Sigmoid colon (tissue), 7 donors: Measurements from ENCODE around the gene PM20D1. TPM values are rescaled to one million over a fixed set of nuclear protein-coding genes. Genes with fewer than 3 reads are reported as not detected.

ENCODE experiments used
- DNase-seq: peaks from one replicate; pipeline ENCODE4 v3.0.0-alpha.2; 2019
- H3K27ac ChIP-seq, 4 donors: fragments of 200-600 bp; sonication (generic); one replicate each; pipeline ENCODE4 v1.5.1; 2016 to 2019; ENCODE audit warnings: mild to moderate bottlenecking in 1 of 4
- H3K27me3 ChIP-seq, 3 donors: fragments of 200-600 bp; sonication (generic); one replicate each; pipeline ENCODE4 v1.5.1; 2019; ENCODE audit warnings: mild to moderate bottlenecking in 1 of 3
- H3K36me3 ChIP-seq, 4 donors: fragments of 200-600 bp; sonication (generic); one replicate each; pipeline ENCODE4 v1.5.1; 2016 to 2019
- H3K4me1 ChIP-seq, 4 donors: fragments of 200-600 bp; sonication (generic); one replicate each; pipeline ENCODE4 v1.5.1; 2017 to 2019
- H3K4me3 ChIP-seq, 4 donors: fragments of 200-600 bp; sonication (generic); one replicate each; pipeline ENCODE4 v1.5.1; 2017 to 2019; ENCODE audit warnings: mild to moderate bottlenecking in 2 of 4, moderate library complexity in 1 of 4
- H3K9me3 ChIP-seq, 4 donors: fragments of 200-600 bp in 3 of 4; sonication (generic) in 3 of 4; one replicate each; pipeline versions ENCODE4 v1.5.1 to v1.6.1; 2013 to 2019
- CTCF ChIP-seq, 4 experiments: fragments of 450-650 bp in 3 of 4; fragments of 200-600 bp in 1 of 4; IDR thresholded peaks; one replicate each; pipeline ENCODE4 v1.5.1; 2016 to 2019; ENCODE audit warnings: antibody characterized with exemption in 4 of 4, mild to moderate bottlenecking in 3 of 4, moderate library complexity in 2 of 4
- EP300 ChIP-seq, 4 donors: sonication (generic); formaldehyde crosslinking; IDR thresholded peaks; one replicate each; pipeline ENCODE4 v1.6.1; 2017; ENCODE audit warnings: antibody characterized with exemption in 4 of 4
- POLR2A ChIP-seq, 2 donors: fragments of 450-650 bp; IDR thresholded peaks; one replicate each; pipeline ENCODE4 v1.6.1; 2016; ENCODE audit warnings: antibody characterized with exemption in 2 of 2, mild to moderate bottlenecking in 2 of 2, moderate library complexity in 2 of 2
- POLR2AphosphoS5 ChIP-seq, 4 donors: sonication (generic); formaldehyde crosslinking; IDR thresholded peaks; one replicate each; pipeline ENCODE4 v1.6.1; 2017; ENCODE audit warnings: antibody characterized with exemption in 4 of 4
- WGBS, 2 donors: extraction: QIAGEN DNeasy Blood & Tissue Kit; methylation state at CpG; one replicate each; pipeline ENCODE4 v1.1.7; 2013; 5-methylcytosine and 5-hydroxymethylcytosine counted together
- intact Hi-C: fragments of 100-400 bp; cut with DNase I; formaldehyde crosslinking; loops from one replicate; pipeline ENCODE4 v1.15.1; 2023
- polyA plus RNA-seq, 3 donors: library from polyadenylated mRNA; stranded (reverse); fragments of 200-250 nt; gene quantifications; one replicate each; pipeline ENCODE4 v1.2.3, GENCODE V29; 2013
- total RNA-seq, 4 donors: library from RNA; depleted of rRNA; stranded (reverse); fragments of >200 nt; gene quantifications; one replicate each; pipeline ENCODE4 v1.1.0, GENCODE V29; 2016
- donor health status: healthy with polysubstance abuse.
- donor health status: Bipolar disorder and iron deficiency.
- donor health status: healthy.

The PM20D1 gene
- total and polyA plus RNA-seq, 7 donors, result 0.19 to 0.36 TPM; not detected in 5

GRCh38 chr1:205837382-205837970 is 12.5 kb downstream of the PM20D1 start:
- no peaks in the 10 kb centered on the region for H3K36me3 ChIP-seq
- no peaks in the 10 kb centered on the region for H3K4me1 ChIP-seq
- H3K27me3 ChIP-seq, result no peaks in the 10 kb centered on the region
- TF ChIP-seq POLR2AphosphoS5 (IDR thresholded peaks at IDR 0.05) (no peak), POLR2A (IDR thresholded peaks at IDR 0.05) (no peak), CTCF (IDR thresholded peaks at IDR 0.05) (no peak), EP300 (IDR thresholded peaks at IDR 0.05) (no peak)
- DNase-seq, result no peak
- intact Hi-C loops, result no loop called here
- H3K27ac ChIP-seq, result no peak overlapping the region
- H3K9me3 ChIP-seq, result no peaks in the 10 kb centered on the region
- 83 to 94% methylated on average over 7 of the region's 7 CpGs for WGBS, 2 donors
- H3K4me3 ChIP-seq, result no peak overlapping the region

GRCh38 chr1:205834751-205835150 is 15.2 kb downstream of the PM20D1 start:
- no peaks in the 10 kb centered on the region for H3K4me1 ChIP-seq
- 17 to 66% methylated on average over 4 of the region's 4 CpGs for WGBS, 2 donors
- intact Hi-C loops, result no loop called here
- TF ChIP-seq EP300 (IDR thresholded peaks at IDR 0.05) (no peak), POLR2A (IDR thresholded peaks at IDR 0.05) (no peak), POLR2AphosphoS5 (IDR thresholded peaks at IDR 0.05) (no peak), CTCF (IDR thresholded peaks at IDR 0.05) (no peak)
- no peaks in the 10 kb centered on the region for H3K27me3 ChIP-seq
- no peaks in the 10 kb centered on the region for H3K9me3 ChIP-seq
- H3K4me3 ChIP-seq, result no peak overlapping the region
- no peak for DNase-seq
- H3K27ac ChIP-seq, result no peak overlapping the region
- H3K36me3 ChIP-seq, result no peaks in the 10 kb centered on the region

- Histone ChIP-seq H3K36me3 (no peaks in the 10 kb centered on the region), H3K27ac (no peak overlapping the region), H3K27me3 (no peaks in the 10 kb centered on the region), H3K4me1 (no peaks in the 10 kb centered on the region), H3K9me3 (no peaks in the 10 kb centered on the region), H3K4me3 (no peak overlapping the region)
- TF ChIP-seq EP300 (IDR thresholded peaks at IDR 0.05), result no peak
- TF ChIP-seq POLR2AphosphoS5 (IDR thresholded peaks at IDR 0.05), result no peak
- TF ChIP-seq POLR2A (IDR thresholded peaks at IDR 0.05), result no peak
- TF ChIP-seq CTCF (IDR thresholded peaks at IDR 0.05), result no peak
- intact Hi-C loops, result no loop called here
- DNase-seq, result no peak
- WGBS, 2 donors, result 76 to 90% methylated on average over 6 of the region's 6 CpGs
These were observed 17.6 kb downstream of the PM20D1 start for GRCh38 chr1:205832326-205832751.

GRCh38 chr1:205827623-205828022 is 22.3 kb downstream of the PM20D1 start:
- Histone ChIP-seq H3K4me1 (no peaks in the 10 kb centered on the region), H3K36me3 (no peaks in the 10 kb centered on the region), H3K27me3 (no peaks in the 10 kb centered on the region), H3K27ac (no peak overlapping the region), H3K4me3 (no peak overlapping the region), H3K9me3 (no peaks in the 10 kb centered on the region)
- WGBS, 2 donors, result 42 to 67% methylated on average over 1 of the region's 1 CpG
- no peak for DNase-seq
- intact Hi-C loops, result no loop called here
- TF ChIP-seq POLR2AphosphoS5 (IDR thresholded peaks at IDR 0.05), result no peak
- no peak for TF ChIP-seq CTCF (IDR thresholded peaks at IDR 0.05)
- TF ChIP-seq POLR2A (IDR thresholded peaks at IDR 0.05), result no peak
- no peak for TF ChIP-seq EP300 (IDR thresholded peaks at IDR 0.05)

GRCh38 chr1:205826995-205827394 is 22.9 kb downstream of the PM20D1 start:
- H3K9me3 ChIP-seq, result no peaks in the 10 kb centered on the region
- TF ChIP-seq EP300 (IDR thresholded peaks at IDR 0.05) (no peak), POLR2AphosphoS5 (IDR thresholded peaks at IDR 0.05) (no peak)
- no peaks in the 10 kb centered on the region for H3K36me3 ChIP-seq
- no peaks in the 10 kb centered on the region for H3K27me3 ChIP-seq
- intact Hi-C loops, result no loop called here
- DNase-seq, result no peak
- no peak overlapping the region for H3K4me3 ChIP-seq
- 82 to 87% methylated on average over 3 of the region's 3 CpGs for WGBS, 2 donors
- no peaks in the 10 kb centered on the region for H3K4me1 ChIP-seq
- no peak overlapping the region for H3K27ac ChIP-seq
